Esophagus squamous epithelium (tissue), 5 donors: ENCODE data around the gene STARD3. TPM values are rescaled to one million over a fixed set of nuclear protein-coding genes. Genes with fewer than 3 reads are reported as not detected.
A peak's percentile ranks its signal among the peaks of the same experiment; 100 is the strongest.

ENCODE experiments used
- DNase-seq: peaks from one replicate; lab custom pipeline; 2025; lab: John Stamatoyannopoulos, UW
- H3K27ac ChIP-seq, 4 donors: fragments of 200-600 bp; sonication (generic); one replicate each; pipeline ENCODE4 v1.5.1; 2016 to 2019; ENCODE audit warnings: mild to moderate bottlenecking in 1 of 4
- H3K27me3 ChIP-seq, 4 donors: fragments of 200-600 bp; sonication (generic); 1 replicate in 3 of 4; 2 replicates in 1 of 4; pipeline versions ENCODE4 v1.5.1 to v1.6.0; 2017 to 2021; ENCODE audit warnings: antibody characterized with exemption in 1 of 4
- H3K36me3 ChIP-seq, 3 donors: fragments of 200-600 bp; sonication (generic); one replicate each; pipeline ENCODE4 v1.5.1; 2016 to 2019
- H3K4me1 ChIP-seq, 3 donors: fragments of 200-600 bp; sonication (generic); one replicate each; pipeline ENCODE4 v1.5.1; 2017 to 2019
- H3K4me3 ChIP-seq, 4 donors: fragments of 200-600 bp; sonication (generic); 1 replicate in 3 of 4; 2 replicates in 1 of 4; pipeline ENCODE4 v1.5.1; 2016 to 2019; ENCODE audit warnings: mild to moderate bottlenecking in 2 of 4, moderate library complexity in 1 of 4
- H3K9me3 ChIP-seq, 3 donors: fragments of 200-600 bp; sonication (generic); one replicate each; pipeline ENCODE4 v1.5.1; 2016 to 2019
- POLR2A ChIP-seq, 4 donors: fragments of 450-650 bp; IDR thresholded peaks; one replicate each; pipeline ENCODE4 v1.6.1; 2017; ENCODE audit warnings: antibody characterized with exemption in 4 of 4, mild to moderate bottlenecking in 4 of 4, moderate library complexity in 3 of 4
- WGBS, 2 donors: methylation state at CpG; one replicate each; pipeline ENCODE4 v1.1.5; 2018; 5-methylcytosine and 5-hydroxymethylcytosine counted together
- intact Hi-C: fragments of 100-400 bp; cut with DNase I; formaldehyde crosslinking; loops from one replicate; pipeline ENCODE4 v1.15.0; 2022
- total RNA-seq, 4 donors: library from RNA; depleted of rRNA; stranded (reverse); fragments of >200 nt; gene quantifications; one replicate each; pipeline ENCODE4 v1.1.0, GENCODE V29; 2016
- TF ChIP-seq, protein P1 (sequence below), 6 experiments: fragments of 450-650 bp in 4 of 6; fragments of 200-600 bp in 2 of 6; sonication (generic) in 2 of 6; IDR thresholded peaks; one replicate each; pipeline ENCODE4 v1.5.1; 2016 to 2019; ENCODE audit warnings: antibody characterized with exemption in 6 of 6, mild to moderate bottlenecking in 4 of 6, moderate library complexity in 4 of 6
- donor health status: DM: yes; HTN: yes; CAD: no.

The STARD3 gene
- total RNA-seq, 4 donors from 2014 or later, result 27.3 to 46.7 (median 33.4) TPM

DNA sequence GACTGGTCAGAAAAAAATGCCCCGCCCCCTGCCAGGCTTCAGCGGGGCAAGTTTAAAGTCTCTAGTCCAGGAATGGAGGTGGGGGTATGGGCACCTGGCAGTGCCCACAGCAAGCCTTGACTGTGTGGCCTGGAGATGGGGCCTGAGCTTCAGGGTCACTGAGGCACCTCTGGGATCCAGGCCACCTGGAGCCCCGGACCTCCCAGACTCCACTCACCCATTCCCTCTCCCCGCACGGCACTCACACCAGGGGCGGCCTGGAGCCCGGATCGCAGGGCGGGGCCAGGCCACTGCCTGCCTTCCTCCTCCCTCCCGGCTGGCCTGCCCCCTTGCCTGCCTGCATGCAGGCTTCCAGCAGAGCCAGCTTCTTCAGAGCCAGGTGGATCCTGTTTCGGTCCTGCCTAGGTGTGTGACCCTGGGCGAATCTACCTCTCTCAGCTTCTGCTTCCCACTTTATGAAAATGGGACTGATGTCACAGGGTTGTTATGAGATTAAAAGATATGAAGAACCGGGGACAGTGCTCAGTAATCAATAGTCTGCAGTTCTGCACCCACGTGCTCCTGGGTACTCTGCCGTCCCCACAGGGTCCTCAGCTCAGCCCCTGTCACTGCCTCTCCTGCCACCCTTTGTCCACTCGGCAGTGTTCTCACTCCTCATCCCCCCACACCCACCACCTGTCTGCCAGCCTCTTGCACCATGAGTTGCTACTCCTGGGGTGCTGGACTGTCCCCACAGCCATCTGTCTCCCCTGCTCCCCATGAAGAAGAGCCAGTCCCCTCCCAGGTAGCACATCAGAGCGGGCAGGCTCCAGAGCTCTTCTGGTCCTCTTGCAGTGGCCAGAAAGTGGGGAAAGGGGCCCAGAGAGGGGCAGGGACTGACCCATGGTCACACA, 27.0 kb downstream of the STARD3 start:
- no peak overlapping the region for H3K4me3 ChIP-seq
- intact Hi-C loops, result no loop called here
- peaks cover 0 to 43% (median 13%) of the 10 kb centered on the region in 3 donors for H3K36me3 ChIP-seq
- TF ChIP-seq, protein P1, sequence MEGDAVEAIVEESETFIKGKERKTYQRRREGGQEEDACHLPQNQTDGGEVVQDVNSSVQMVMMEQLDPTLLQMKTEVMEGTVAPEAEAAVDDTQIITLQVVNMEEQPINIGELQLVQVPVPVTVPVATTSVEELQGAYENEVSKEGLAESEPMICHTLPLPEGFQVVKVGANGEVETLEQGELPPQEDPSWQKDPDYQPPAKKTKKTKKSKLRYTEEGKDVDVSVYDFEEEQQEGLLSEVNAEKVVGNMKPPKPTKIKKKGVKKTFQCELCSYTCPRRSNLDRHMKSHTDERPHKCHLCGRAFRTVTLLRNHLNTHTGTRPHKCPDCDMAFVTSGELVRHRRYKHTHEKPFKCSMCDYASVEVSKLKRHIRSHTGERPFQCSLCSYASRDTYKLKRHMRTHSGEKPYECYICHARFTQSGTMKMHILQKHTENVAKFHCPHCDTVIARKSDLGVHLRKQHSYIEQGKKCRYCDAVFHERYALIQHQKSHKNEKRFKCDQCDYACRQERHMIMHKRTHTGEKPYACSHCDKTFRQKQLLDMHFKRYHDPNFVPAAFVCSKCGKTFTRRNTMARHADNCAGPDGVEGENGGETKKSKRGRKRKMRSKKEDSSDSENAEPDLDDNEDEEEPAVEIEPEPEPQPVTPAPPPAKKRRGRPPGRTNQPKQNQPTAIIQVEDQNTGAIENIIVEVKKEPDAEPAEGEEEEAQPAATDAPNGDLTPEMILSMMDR (IDR thresholded peaks at IDR 0.05), result no peak
- no peak for TF ChIP-seq POLR2A (IDR thresholded peaks at IDR 0.05)
- WGBS, 2 donors, result 65 to 66% methylated on average over 4 to 9 of the region's 17 CpGs
- H3K27ac ChIP-seq, result peak overlapping the region in 3 of 4 donors; percentile 24 to 75 (median 64)
- H3K9me3 ChIP-seq, result no peaks in the 10 kb centered on the region
- DNase-seq, result no peak
- peaks cover 42 to 100% (median 61%) of the 10 kb centered on the region in 3 donors for H3K4me1 ChIP-seq
- H3K27me3 ChIP-seq, result peaks cover 0 to 40% (median 1%) of the 10 kb centered on the region in 4 donors

DNA sequence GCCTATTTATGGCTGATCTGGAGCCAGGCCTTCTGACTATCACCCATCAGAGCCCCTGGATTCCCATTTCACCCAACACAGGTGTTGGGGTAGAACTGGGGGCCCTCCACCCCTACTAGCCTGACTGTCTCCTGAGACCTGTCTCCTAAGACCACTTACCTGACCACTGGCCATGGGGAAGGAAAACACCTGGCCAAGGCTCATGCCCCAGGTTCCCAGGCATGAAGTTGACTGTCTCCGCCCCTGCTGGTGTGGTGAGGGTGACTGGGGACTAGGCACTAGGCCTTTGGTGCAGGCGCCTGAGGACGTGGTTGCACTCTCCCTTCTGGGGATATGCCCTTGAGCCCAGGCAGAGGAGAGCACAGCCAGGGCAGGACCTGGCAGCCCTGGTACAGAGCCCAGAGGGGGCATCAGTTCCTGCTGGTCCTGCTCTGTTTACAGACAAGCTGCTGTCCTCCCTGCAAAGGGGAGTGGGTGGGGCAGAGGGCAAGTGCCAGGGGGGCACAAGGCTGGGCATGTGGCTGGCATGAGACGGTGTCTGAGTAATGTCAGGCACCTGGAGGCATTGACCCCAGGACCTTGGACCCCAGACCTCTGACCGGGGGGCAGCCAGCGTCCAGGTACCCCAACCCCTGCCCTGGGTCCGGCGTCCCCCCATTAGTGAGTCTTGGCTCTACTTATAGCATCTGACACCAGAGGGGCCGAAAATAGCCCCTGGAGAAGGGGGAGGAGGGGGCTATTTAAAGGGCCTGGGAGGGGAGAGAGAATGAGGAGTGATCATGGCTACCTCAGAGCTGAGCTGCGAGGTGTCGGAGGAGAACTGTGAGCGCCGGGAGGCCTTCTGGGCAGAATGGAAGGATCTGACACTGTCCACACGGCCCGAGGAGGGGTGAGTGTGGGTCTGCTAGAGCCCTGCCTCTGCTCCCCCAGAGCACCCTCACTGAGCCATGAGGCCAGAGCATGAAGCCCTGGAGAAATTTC, 27.9 kb downstream of the STARD3 start, which contains the start of gene TCAP:
Gene TCAP, plus strand, starts transcription at position 769 of the 981 bp plus-strand sequence. Its CDS starts 11 bp downstream, at position 780.
- DNase-seq, result no peak

DNA sequence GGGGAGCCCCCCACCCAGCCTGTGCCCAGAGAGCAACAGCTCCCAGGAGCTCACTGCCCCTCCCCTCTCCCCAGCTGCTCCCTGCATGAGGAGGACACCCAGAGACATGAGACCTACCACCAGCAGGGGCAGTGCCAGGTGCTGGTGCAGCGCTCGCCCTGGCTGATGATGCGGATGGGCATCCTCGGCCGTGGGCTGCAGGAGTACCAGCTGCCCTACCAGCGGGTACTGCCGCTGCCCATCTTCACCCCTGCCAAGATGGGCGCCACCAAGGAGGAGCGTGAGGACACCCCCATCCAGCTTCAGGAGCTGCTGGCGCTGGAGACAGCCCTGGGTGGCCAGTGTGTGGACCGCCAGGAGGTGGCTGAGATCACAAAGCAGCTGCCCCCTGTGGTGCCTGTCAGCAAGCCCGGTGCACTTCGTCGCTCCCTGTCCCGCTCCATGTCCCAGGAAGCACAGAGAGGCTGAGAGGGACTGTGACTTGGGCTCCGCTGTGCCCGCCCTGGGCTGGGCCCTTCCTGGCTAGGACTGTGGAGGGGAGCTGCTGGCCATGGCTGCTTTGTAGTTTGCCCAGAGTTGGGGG, 28.8 kb downstream of the STARD3 start:
- H3K36me3 ChIP-seq, result peaks cover 0 to 25% (median 5%) of the 10 kb centered on the region in 3 donors
- intact Hi-C loops, result no loop called here
- peak overlapping the region in 3 of 4 donors; percentile 1 to 66 (median 65) for H3K27ac ChIP-seq
- H3K9me3 ChIP-seq, result no peaks in the 10 kb centered on the region
- H3K27me3 ChIP-seq, result peaks cover 0 to 58% (median 3%) of the 10 kb centered on the region in 4 donors
- no CpG with 5 or more reads among the region's 17 CpGs for WGBS, 2 donors
- H3K4me3 ChIP-seq, result no peak overlapping the region
- DNase-seq, result no peak
- TF ChIP-seq, protein P1 (IDR thresholded peaks at IDR 0.05), result peak in 2 of 6 experiments; percentile 10 to 15
- TF ChIP-seq POLR2A (IDR thresholded peaks at IDR 0.05), result no peak
- H3K4me1 ChIP-seq, result peaks cover 39 to 85% (median 54%) of the 10 kb centered on the region in 3 donors

More for the DNA sequence above, 27.9 kb downstream of the STARD3 start, which contains the start of gene TCAP:
- intact Hi-C loops, result no loop called here
- Histone ChIP-seq H3K9me3 (no peaks in the 10 kb centered on the region), H3K4me1 (peaks cover 41 to 92% (median 57%) of the 10 kb centered on the region in 3 donors), H3K4me3 (no peak within 1 kb of the TSS), H3K27ac (peak within 1 kb of the TSS in 3 of 4 donors; percentile 64 to 66 (median 65)), H3K27me3 (peaks cover 0 to 49% (median 3%) of the 10 kb centered on the region in 4 donors), H3K36me3 (peaks cover 0 to 34% (median 13%) of the 10 kb centered on the region in 3 donors)
- no peak for TF ChIP-seq POLR2A (IDR thresholded peaks at IDR 0.05)
- TF ChIP-seq, protein P1 (IDR thresholded peaks at IDR 0.05), result no peak
- WGBS, 2 donors, result 41 to 57% methylated on average over 6 to 7 of the region's 15 CpGs

DNA sequence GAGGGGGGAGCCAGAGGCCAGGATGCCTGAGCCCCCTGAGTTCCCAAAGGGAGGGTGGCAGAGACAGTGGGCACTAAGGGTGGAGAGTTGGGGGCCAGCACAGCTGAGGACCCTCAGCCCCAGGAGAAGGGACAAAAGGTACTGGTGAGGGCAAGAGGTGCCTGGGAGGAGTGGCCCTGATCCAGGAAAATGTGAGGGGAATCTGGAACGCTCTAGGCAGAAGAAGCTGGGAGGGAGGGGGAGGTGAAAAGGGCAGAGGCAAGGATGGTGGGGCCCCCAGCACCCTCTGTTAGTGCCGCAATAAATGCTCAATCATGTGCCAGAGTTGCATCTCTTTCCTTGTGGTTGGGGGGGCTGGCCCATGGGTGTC, 29.3 kb downstream of the STARD3 start:
- Histone ChIP-seq H3K9me3 (no peaks in the 10 kb centered on the region), H3K4me3 (no peak overlapping the region), H3K36me3 (peaks cover 0 to 20% (median 0%) of the 10 kb centered on the region in 3 donors), H3K27ac (peak overlapping the region in 3 of 4 donors; percentile 1 to 66 (median 65)), H3K4me1 (peaks cover 39 to 85% (median 50%) of the 10 kb centered on the region in 3 donors), H3K27me3 (peaks cover 0 to 62% (median 3%) of the 10 kb centered on the region in 4 donors)
- 40 to 42% methylated on average over 2 of the region's 2 CpGs for WGBS, 2 donors
- no peak for TF ChIP-seq POLR2A (IDR thresholded peaks at IDR 0.05)
- TF ChIP-seq, protein P1 (IDR thresholded peaks at IDR 0.05), result no peak
- intact Hi-C loops, result no loop called here
- DNase-seq, result no peak
